B cell (primary cell): Measurements from ENCODE around the gene IGFN1. TPM values are rescaled to one million over a fixed set of nuclear protein-coding genes. Genes with fewer than 3 reads are reported as not detected.

ENCODE experiments used
- ATAC-seq: fragments of 200-7000 bp; cut with Tn5 transposase; one replicate; pipeline ENCODE4 v1.10.0; 2021; ENCODE audit warnings: low read depth, mild to moderate bottlenecking, moderate number of reproducible peaks, moderate library complexity
- CTCF ChIA-PET: fragments of 350-600 bp; sonication (Branson Sonifier 250); formaldehyde crosslinking; loops from one replicate; lab custom pipeline; 2021; ENCODE audit warnings: antibody characterized with exemption, inconsistent platforms; lab: Charles Lee
- POLR2A ChIA-PET: fragments of 350-600 bp; sonication (Branson Sonifier 250); formaldehyde crosslinking; loops from one replicate; lab custom pipeline; 2021; ENCODE audit warnings: antibody characterized with exemption; lab: Charles Lee
- DNase-seq: peaks from one replicate; pipeline ENCODE4 v3.0.0; 2013
- H2AFZ ChIP-seq: 2 replicates; pipeline ENCODE4 v1.6.1; 2012; ENCODE audit warnings: mild to moderate bottlenecking, low read depth, low read length; ENCODE audit not compliant: insufficient read depth, poor library complexity, severe bottlenecking
- H3K27ac ChIP-seq, 2 donors: 1 replicate in 1 of 2; 2 replicates in 1 of 2; pipeline ENCODE4 v1.5.1; 2012 to 2013; ENCODE audit warnings: low read length in 2 of 2, mild to moderate bottlenecking in 2 of 2, moderate library complexity in 1 of 2
- H3K27me3 ChIP-seq, 4 experiments: fragments of 200-600 bp in 1 of 4; sonication (generic) in 1 of 4; replicated peaks in 1 of 4; 1 replicate in 2 of 4; 2 replicates in 2 of 4; pipeline versions ENCODE4 v1.6.1 to v1.7.0; 2013 to 2016; ENCODE audit warnings: low read length in 3 of 4, mild to moderate bottlenecking in 2 of 4, mixed read lengths in 1 of 4, moderate library complexity in 1 of 4; ENCODE audit not compliant: insufficient read depth in 4 of 4, control insufficient read depth in 3 of 4; ENCODE audit errors: control extremely low read depth in 1 of 4
- H3K36me3 ChIP-seq, 2 experiments: replicated peaks in 1 of 2; 1 replicate in 1 of 2; 2 replicates in 1 of 2; pipeline versions ENCODE4 v1.6.1 to v1.7.1; 2013; ENCODE audit warnings: low read length in 1 of 2; ENCODE audit not compliant: insufficient read depth in 2 of 2, control insufficient read depth in 1 of 2; ENCODE audit errors: control extremely low read depth in 1 of 2, extremely low read depth in 1 of 2
- H3K4me1 ChIP-seq, 2 donors: fragments of 200-600 bp in 1 of 2; sonication (generic) in 1 of 2; 1 replicate in 1 of 2; 2 replicates in 1 of 2; pipeline versions ENCODE4 v1.5.1 to v1.6.1; 2013 to 2017; ENCODE audit warnings: low read length in 2 of 2; ENCODE audit not compliant: control insufficient read depth in 2 of 2, insufficient read depth in 2 of 2
- H3K4me2 ChIP-seq: replicated peaks from 2 replicates; pipeline ENCODE3; 2012; ENCODE audit warnings: mild to moderate bottlenecking, low read depth, low read length; ENCODE audit not compliant: poor library complexity, severe bottlenecking
- H3K4me3 ChIP-seq, 5 experiments: fragments of 200-600 bp in 1 of 5; sonication (generic) in 1 of 5; 1 replicate in 3 of 5; 2 replicates in 2 of 5; pipeline versions ENCODE4 v1.5.1 to v1.7.0; 2011 to 2016; ENCODE audit warnings: low read length in 4 of 5, mild to moderate bottlenecking in 4 of 5, low read depth in 2 of 5, control low read depth in 1 of 5, moderate library complexity in 1 of 5; ENCODE audit not compliant: insufficient read depth in 1 of 5; ENCODE audit errors: control extremely low read depth in 1 of 5, extremely low read depth in 1 of 5
- H3K79me2 ChIP-seq: fragments of 200-600 bp; sonication (generic); one replicate; pipeline ENCODE4 v1.6.0; 2016; ENCODE audit warnings: low read length; ENCODE audit not compliant: control insufficient read depth, insufficient read depth
- H3K9ac ChIP-seq: fragments of 200-600 bp; sonication (generic); 2 replicates; pipeline ENCODE4 v1.6.1; 2017; ENCODE audit warnings: mild to moderate bottlenecking, low read length, moderate library complexity
- H3K9me3 ChIP-seq, 3 donors: one replicate each; pipeline versions ENCODE4 v1.6.1 to v1.7.1; 2013; ENCODE audit warnings: low read length in 2 of 3; ENCODE audit not compliant: control insufficient read depth in 2 of 3, insufficient read depth in 1 of 3; ENCODE audit errors: control extremely low read depth in 1 of 3
- H4K20me1 ChIP-seq: 2 replicates; pipeline ENCODE4 v1.6.0; 2012; ENCODE audit warnings: mild to moderate bottlenecking, low read length; ENCODE audit not compliant: insufficient read depth, control insufficient read depth, poor library complexity, severe bottlenecking
- H3K27ac Mint-ChIP-seq: one replicate; pipeline ENCODE4 v1.8.0; 2021; ENCODE audit warnings: mixed read lengths
- H3K27me3 Mint-ChIP-seq: one replicate; pipeline ENCODE4 v1.8.0; 2021; ENCODE audit warnings: mixed read lengths
- H3K4me1 Mint-ChIP-seq: one replicate; pipeline ENCODE4 v1.8.0; 2021; ENCODE audit warnings: mixed read lengths
- H3K4me3 Mint-ChIP-seq: one replicate; pipeline ENCODE4 v1.8.0; 2021; ENCODE audit warnings: mixed read lengths
- H3K9me3 Mint-ChIP-seq: one replicate; pipeline ENCODE4 v1.8.0; 2022; ENCODE audit warnings: mixed read lengths; ENCODE audit not compliant: insufficient read depth
- CTCF ChIP-seq: fragments of 200-600 bp; IDR thresholded peaks from one replicate; pipeline ENCODE4 v1.8.0; 2022; ENCODE audit warnings: antibody characterized with exemption, mild to moderate bottlenecking
- EZH2 ChIP-seq: IDR thresholded peaks from 2 replicates; pipeline ENCODE4 v1.6.1; 2012; ENCODE audit warnings: borderline replicate concordance, low read depth, mild to moderate bottlenecking, moderate library complexity, low read length; ENCODE audit not compliant: insufficient read depth, poor library complexity, severe bottlenecking
- whole genome bisulfite sequencing: methylation state at CpG from one replicate; pipeline ENCODE4 v1.1.5; 2013; ENCODE audit warnings: missing lambda C conversion rate; ENCODE audit not compliant: insufficient coverage; 5-methylcytosine and 5-hydroxymethylcytosine counted together
- intact Hi-C: fragments of 100-400 bp; cut with micrococcal nuclease; formaldehyde crosslinking; loops from one replicate; pipeline ENCODE4 v1.10.0; 2022
- polyA plus RNA-seq: library from polyadenylated mRNA; depleted of rRNA; stranded (reverse); fragments of >200 nt; gene quantifications from 2 replicates; pipeline ENCODE4 v1.2.3, GENCODE V29; 2012
- total RNA-seq, 2 donors: library from RNA; stranded (reverse); fragments of 120-200 nt in 1 of 2; gene quantifications; 1 replicate in 1 of 2; 2 replicates in 1 of 2; pipeline versions ENCODE4 v1.2.3 to v1.2.4, GENCODE V29; 2013 to 2022

IGFN1 gene
- total and polyA plus RNA-seq, 2 donors (not counting 1 experiment from before 2014, with no cell fraction given), result not detected

GRCh38 chr1:201180901-201181300 lies 9.7 kb upstream of the IGFN1 start:
- no peaks in the 10 kb centered on the region for H4K20me1 ChIP-seq
- H3K4me3 Mint-ChIP-seq, result no peak overlapping the region
- intact Hi-C loops, result no loop called here

GRCh38 chr1:201181323-201181722 lies 9.3 kb upstream of the IGFN1 start:
- Histone ChIP-seq H3K4me2 (no peak overlapping the region), H4K20me1 (no peaks in the 10 kb centered on the region), H3K79me2 (no peaks in the 10 kb centered on the region), H3K27me3 (peaks cover 0 to 27% (median 6%) of the 10 kb centered on the region in 4 experiments), H3K4me1 (no peaks in the 10 kb centered on the region), H3K9ac (no peak overlapping the region), H3K27ac (no peak overlapping the region), H2AFZ (no peak overlapping the region), H3K4me3 (no peak overlapping the region), H3K36me3 (no peaks in the 10 kb centered on the region), H3K9me3 (peaks cover 3 to 4% (median 4%) of the 10 kb centered on the region in 3 donors)
- ChIA-PET POLR2A (no interaction called here), CTCF (no interaction called here)
- DNase-seq, result no peak
- no peak for ATAC-seq
- Mint-ChIP-seq H3K27ac (no peak overlapping the region), H3K4me3 (no peak overlapping the region), H3K9me3 (peaks cover 4% of the 10 kb centered on the region), H3K4me1 (no peaks in the 10 kb centered on the region), H3K27me3 (peaks cover 52% of the 10 kb centered on the region)
- TF ChIP-seq EZH2 (no peak), CTCF (no peak)
- intact Hi-C loops, result no loop called here
- 100% methylated on average over 1 of the region's 1 CpG for WGBS

More at GRCh38 chr1:201180901-201181300, 9.7 kb upstream of the IGFN1 start:
- H3K4me3 ChIP-seq, result no peak overlapping the region
- CTCF ChIA-PET, result no interaction called here
- H3K4me2 ChIP-seq, result no peak overlapping the region
- peaks cover 4% of the 10 kb centered on the region for H3K9me3 Mint-ChIP-seq
- TF ChIP-seq CTCF (no peak), EZH2 (no peak)
- no peaks in the 10 kb centered on the region for H3K4me1 Mint-ChIP-seq
- H3K36me3 ChIP-seq, result no peaks in the 10 kb centered on the region
- no peak overlapping the region for H3K9ac ChIP-seq
- H3K4me1 ChIP-seq, result no peaks in the 10 kb centered on the region
- ATAC-seq (no peak), DNase-seq (no peak)
- H3K27ac Mint-ChIP-seq, result no peak overlapping the region
- no peak overlapping the region for H2AFZ ChIP-seq
- WGBS, result 95% methylated on average over 4 of the region's 6 CpGs
- POLR2A ChIA-PET, result no interaction called here
- peaks cover 0 to 31% (median 6%) of the 10 kb centered on the region in 4 experiments for H3K27me3 ChIP-seq
- H3K27me3 Mint-ChIP-seq, result peaks cover 49% of the 10 kb centered on the region
- H3K9me3 ChIP-seq, result peaks cover 3 to 4% (median 4%) of the 10 kb centered on the region in 3 donors
- no peaks in the 10 kb centered on the region for H3K79me2 ChIP-seq
- no peak overlapping the region for H3K27ac ChIP-seq
